NCI-H748 treated with DMSO at 0.1 percent for 48 hours (cell line): Measurements from ENCODE around the gene KMT5B.

Source experiments
- DNase-seq: peaks from one replicate; lab custom pipeline; 2025; lab: John Stamatoyannopoulos, UW

KMT5B gene

GRCh38 chr11:68143310-68143689, 69.8 kb downstream of the KMT5B start:
- no peak for DNase-seq

DNA sequence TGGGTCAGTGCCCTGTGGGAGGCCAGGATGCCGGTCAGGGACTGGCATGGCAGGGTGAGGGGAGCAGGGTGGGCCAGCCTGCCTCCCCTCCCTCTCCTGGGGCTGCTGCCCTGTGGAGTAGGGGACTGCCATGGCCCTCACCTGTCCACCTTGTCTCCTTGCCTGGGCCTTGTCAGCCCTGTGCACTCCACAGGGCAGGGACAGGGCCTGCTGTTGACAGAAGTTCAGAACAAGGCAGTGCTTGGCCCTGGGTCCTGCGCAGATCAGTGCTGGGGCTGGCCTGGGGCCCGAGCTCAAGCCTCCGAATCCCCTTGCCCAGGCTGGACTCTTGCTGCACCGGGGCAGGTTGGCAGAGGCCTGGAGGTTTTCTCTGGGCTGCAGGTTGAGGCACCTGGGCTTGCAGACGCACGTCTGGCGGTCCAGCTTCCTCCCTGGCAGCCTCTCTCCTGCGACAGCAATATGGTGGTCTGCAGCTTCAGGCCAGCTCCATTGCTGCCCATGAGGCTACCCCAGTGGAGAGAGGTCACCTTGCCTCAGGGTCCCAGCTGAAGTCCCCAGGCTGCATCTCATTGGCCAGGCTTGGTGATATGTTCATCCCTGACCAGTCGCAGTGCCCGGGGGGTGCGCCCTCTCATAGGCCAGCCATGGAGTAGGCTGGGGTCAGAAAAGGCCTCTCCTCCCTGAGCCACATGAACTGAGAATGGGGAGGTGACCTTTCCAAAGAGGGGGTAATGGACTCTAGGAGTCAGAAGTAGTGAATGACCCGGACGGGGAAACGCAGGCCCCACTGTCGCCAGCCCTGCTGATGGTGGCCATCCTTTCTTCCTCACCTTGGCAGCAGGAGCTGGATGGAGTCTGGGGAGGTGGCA, 70.4 kb downstream of the KMT5B start:
- no peak for DNase-seq

DNA sequence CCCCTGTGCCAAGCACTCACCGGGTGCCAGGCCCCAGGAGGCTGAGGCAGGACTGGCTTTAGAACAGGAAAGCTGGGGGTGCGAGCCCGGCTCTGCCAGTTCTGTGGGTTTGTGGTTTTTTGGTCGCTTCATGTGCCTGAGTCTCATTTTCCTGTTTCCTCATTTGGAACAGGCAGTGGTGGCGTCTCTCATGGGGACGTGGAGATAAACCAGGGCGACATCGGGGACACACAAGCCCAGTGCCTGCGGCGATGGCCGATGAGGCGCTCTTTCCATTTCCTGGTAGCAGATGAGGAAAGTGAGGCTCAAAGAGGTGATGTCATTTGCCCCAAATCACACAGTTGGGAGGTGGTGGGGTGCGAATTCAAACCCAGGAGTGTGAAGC, 71.1 kb downstream of the KMT5B start:
- DNase-seq, result no peak

DNA sequence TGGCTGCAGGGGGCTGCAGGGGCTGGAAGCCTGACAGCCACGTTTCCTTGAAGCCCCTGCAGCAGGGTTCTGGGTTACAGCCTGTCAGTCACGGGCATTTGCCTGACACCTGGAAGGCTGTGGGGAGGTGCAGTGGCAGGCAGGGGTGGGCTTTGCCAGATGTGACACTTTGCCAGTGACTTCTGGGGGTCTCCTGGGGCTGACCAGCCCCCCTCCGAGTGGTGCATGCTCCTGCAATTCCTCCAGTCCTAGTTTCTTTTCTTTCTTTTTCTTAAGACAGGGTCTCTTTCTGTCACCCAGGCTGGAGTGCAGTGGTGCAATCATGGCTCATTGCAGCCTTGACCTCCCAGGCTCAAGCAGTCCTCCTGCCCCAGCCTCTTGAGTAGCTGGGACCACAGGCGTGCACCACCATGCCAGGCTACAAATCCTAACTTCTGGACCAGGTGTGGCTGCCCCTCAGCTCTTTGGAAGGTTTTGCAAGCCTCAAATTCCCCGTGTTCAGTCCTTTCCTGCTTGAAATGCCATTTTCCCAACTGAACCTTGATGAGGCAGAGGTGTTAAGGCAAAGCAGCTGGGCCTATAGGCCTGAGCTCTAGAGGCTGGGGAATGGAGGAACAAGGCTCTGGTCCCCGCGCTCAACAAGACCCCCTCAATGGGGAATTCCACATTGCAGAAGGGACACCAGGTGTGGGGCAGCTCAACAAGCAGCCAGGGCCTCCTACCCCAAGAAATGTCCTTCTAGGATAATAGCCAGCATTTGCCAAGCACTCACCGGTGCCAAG, 71.7 kb downstream of the KMT5B start:
- DNase-seq, result no peak

GRCh38 chr11:68140496-68141245, 72.4 kb downstream of the KMT5B start:
- no peak for DNase-seq

- no peak for DNase-seq
These were observed 74.9 kb downstream of the KMT5B start for GRCh38 chr11:68138237-68138636.

DNA sequence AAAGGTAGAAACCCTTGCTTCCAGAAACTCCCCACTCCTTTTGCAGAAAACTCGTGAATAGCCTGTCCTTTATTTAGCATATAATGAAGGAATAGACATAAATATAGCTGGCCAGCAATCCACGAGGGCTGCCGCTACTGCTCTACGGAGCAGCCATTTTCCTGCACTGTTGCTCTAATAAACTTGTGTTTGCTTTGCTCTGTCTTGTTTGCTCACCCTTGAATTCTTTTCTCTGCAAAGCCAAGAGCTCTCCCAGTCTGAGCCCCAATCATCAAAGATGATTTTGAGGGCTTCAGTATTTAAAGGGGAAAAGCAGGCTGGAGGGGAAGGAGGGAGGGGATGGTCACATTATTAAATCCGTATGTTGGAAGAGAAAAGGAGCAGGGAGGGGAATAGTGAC, 75.3 kb downstream of the KMT5B start:
- DNase-seq, result peak; percentile 9

DNA sequence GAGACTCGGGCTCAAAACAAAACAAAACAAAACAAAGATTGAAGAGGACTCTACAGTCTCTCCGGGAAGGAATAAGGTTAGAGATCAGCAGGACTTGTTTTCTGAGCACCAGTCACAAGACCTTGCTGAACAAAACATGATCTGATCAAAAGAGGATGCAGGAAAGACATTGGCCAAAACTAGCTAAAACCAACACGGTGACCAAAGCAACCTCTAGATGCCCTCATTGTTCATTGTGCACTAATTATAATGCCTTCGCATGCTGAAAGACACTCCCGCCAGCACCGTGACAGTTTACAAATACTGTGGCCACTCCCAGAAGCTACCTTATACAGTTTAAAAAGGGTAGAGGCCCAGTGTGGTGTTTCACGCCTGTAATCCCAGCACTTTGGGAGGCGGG, 76.2 kb downstream of the KMT5B start:
- DNase-seq, result no peak

GRCh38 chr11:68135161-68135560, 77.9 kb downstream of the KMT5B start:
- no peak for DNase-seq

DNA sequence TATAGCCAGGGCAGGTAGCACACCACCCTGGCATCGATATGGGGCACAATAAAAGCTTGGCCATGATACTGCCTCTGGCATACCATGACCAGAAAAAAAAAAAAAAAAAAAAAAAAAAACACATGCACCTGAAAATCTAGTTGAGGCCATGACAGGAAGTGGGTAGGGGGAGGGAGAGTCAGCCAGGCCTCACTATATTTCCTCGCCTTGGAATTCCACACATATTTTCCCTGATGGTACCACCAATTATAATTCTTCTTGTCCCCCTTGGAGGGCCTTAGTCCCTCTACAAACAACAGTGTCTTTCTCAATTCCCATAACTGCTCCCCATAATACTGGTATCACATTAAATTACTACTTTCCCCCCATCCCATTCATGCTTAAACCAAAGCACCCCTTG, 79.3 kb downstream of the KMT5B start:
- DNase-seq, result no peak

DNA sequence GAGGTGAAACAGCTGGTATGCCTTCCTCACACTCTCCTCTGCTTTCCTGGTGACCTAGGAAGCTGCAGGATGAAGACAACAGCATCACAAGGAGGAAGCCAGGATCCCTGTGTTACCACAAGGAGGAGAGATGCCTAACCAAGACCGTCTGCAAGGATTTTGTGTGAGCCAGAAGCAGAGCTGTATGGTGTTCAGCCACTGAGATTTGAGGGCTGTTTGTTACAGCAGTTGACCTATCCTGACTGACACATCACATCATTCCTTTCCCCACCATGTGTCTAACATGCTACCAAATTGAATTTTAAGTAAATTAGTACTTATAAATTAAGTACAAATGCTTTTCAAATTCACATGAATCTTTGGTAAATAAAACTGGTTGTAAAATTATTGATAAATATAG, 83.0 kb downstream of the KMT5B start:
- no peak for DNase-seq

DNA sequence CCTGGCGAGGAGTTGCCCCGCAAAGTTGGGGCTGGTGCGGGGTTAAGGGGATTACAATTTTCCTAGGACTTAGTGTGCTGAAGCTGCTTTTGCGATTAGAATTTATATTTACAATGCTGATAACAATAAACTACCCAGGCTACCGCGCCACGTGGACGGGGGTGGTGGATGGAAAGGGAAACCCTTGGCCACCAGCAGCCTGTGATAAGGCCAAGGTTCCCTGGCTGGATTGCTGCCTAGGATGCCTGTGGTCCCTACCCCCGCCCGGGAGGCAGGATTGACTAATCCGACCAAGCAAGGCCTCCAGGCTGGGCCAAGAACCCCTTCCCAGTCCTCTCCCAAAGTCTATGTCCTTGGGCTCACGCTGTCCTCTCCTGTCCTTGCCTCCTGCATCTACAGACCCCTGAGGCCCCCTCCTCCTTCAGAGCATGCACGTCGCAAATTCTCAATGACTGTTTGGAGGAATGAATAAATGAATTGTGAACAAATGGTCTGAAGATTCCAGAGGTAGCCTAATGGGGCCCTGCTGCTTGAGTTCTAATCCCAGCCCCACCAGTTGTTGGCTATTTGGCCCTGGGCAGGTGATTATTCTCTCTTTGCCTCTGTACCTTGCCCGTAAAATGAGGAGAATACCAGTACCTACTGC, 84.3 kb downstream of the KMT5B start:
- DNase-seq, result no peak

- no peak for DNase-seq
These were observed 85.1 kb downstream of the KMT5B start for GRCh38 chr11:68127714-68128681.

DNA sequence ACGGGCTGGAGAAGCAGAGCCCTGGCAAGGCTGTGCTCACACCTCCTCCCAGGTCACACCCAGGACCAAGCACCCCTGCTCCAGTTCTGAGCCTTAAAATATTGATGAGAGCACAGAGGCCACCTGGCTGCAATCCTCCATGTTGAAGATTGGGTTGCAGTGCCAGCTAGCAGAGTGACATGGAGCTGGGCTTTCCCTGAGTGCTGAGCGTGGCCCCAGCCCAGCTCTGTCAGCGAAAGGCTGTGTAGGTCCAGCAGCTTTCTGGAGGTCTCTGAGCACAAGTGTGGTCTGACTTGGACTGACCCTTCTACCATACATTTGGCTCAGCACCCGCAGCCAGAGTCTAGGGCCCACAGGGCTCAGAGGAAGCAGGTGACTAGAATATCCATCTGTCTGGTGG, 87.9 kb downstream of the KMT5B start:
- DNase-seq, result no peak

DNA sequence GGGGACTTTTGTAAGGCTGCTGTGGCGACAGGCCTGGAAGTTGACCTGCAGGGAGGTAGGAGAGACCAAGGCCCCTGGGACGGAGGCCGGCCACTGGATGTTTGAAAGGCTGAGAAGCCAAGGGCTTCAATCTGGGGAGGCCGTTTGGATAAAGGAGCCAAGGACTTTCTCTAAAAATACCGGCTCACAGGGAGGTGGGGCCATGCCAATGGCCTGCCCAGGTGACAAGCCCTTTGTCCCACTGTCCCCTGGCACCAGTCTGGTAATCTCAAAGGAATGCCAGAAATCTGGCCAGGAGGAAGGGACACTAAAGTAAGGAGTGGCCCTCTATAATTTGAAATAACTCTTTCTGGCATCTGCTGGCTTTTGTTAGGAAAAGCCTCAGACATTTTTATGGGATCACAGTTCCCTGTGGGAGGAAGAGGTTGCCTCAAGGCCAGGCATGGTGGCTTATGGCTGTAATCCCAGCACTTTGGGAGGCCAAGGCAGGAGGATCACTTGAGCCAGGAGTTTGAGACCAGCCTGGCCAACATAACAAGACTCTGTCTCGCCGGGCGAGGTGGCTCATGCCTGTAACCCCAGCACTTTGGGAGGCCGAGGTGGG, 90.1 kb downstream of the KMT5B start:
- no peak for DNase-seq

GRCh38 chr11:68121067-68121899, 91.8 kb downstream of the KMT5B start, which contains the start of gene CHKA:
TSS of gene CHKA (minus strand) at chr11:68121388. CDS start at chr11:68121177, 211 bp downstream.
- DNase-seq, result peak; percentile 79

- no peak for DNase-seq
These were observed 92.6 kb downstream of the KMT5B start for GRCh38 chr11:68120273-68121066.

GRCh38 chr11:68118706-68119448, 94.2 kb downstream of the KMT5B start:
- DNase-seq, result no peak
